Natural killer cell (primary cell): ENCODE data around the gene TEX264. TPM values are rescaled to one million over a fixed set of nuclear protein-coding genes. Genes with fewer than 3 reads are reported as not detected.
A peak's percentile ranks its signal among the peaks of the same experiment; 100 is the strongest.

Experiments used
- ATAC-seq, 3 donors: fragments of 150-1000 bp in 2 of 3; fragments of 200-7000 bp in 1 of 3; cut with Tn5 transposase; 1 replicate in 1 of 3; 2 replicates in 2 of 3; pipeline ENCODE4 v1.10.0; 2021; ENCODE audit warnings: mild to moderate bottlenecking in 2 of 3, moderate library complexity in 2 of 3
- DNase-seq, 2 donors: peaks; one replicate each; pipeline versions ENCODE4 v3.0.0 to v3.0.0-alpha.2; 2013 to 2021; ENCODE audit warnings: mixed read lengths in 1 of 2
- H3K27ac ChIP-seq: one replicate; pipeline ENCODE4 v1.5.1; 2013; ENCODE audit warnings: mild to moderate bottlenecking, low read length
- H3K27me3 ChIP-seq: one replicate; pipeline ENCODE4 v1.6.1; 2013; ENCODE audit warnings: low read length; ENCODE audit not compliant: control insufficient read depth, insufficient read depth
- H3K36me3 ChIP-seq: one replicate; pipeline ENCODE4 v1.6.1; 2013; ENCODE audit warnings: low read length; ENCODE audit not compliant: control insufficient read depth, insufficient read depth
- H3K4me1 ChIP-seq: one replicate; pipeline ENCODE4 v1.6.1; 2013; ENCODE audit warnings: low read length; ENCODE audit not compliant: control insufficient read depth, insufficient read depth
- H3K4me3 ChIP-seq: one replicate; pipeline ENCODE4 v1.5.1; 2013; ENCODE audit warnings: low read length
- H3K9me3 ChIP-seq: one replicate; pipeline ENCODE4 v1.6.1; 2013; ENCODE audit warnings: low read length; ENCODE audit not compliant: control insufficient read depth, insufficient read depth
- H3K27ac Mint-ChIP-seq, 2 donors: one replicate each; pipeline ENCODE4 v1.8.0; 2022; ENCODE audit warnings: mild to moderate bottlenecking in 2 of 2, mixed read lengths in 2 of 2, moderate library complexity in 1 of 2
- H3K27me3 Mint-ChIP-seq, 2 donors: one replicate each; pipeline ENCODE4 v1.8.0; 2022; ENCODE audit warnings: low read depth in 2 of 2, mixed read lengths in 2 of 2
- H3K36me3 Mint-ChIP-seq: one replicate; pipeline ENCODE4 v1.8.0; 2022; ENCODE audit warnings: mixed read lengths
- H3K4me1 Mint-ChIP-seq, 2 donors: one replicate each; pipeline ENCODE4 v1.8.0; 2022; ENCODE audit warnings: mixed read lengths in 2 of 2
- H3K4me3 Mint-ChIP-seq: one replicate; pipeline ENCODE4 v1.8.0; 2022; ENCODE audit warnings: mild to moderate bottlenecking, moderate library complexity, mixed read lengths
- H3K9me3 Mint-ChIP-seq, 2 donors: one replicate each; pipeline ENCODE4 v1.8.0; 2022; ENCODE audit warnings: mixed read lengths in 2 of 2
- WGBS: methylation state at CpG from one replicate; pipeline ENCODE4 v1.1.7; 2013; ENCODE audit warnings: missing lambda C conversion rate; ENCODE audit not compliant: insufficient coverage; 5-methylcytosine and 5-hydroxymethylcytosine counted together
- intact Hi-C: fragments of 100-400 bp; cut with micrococcal nuclease; formaldehyde crosslinking; loops from one replicate; pipeline ENCODE4 v1.14.2; 2022
- total RNA-seq, 4 donors: library from RNA; stranded (reverse); fragments of 120-200 nt in 1 of 4; gene quantifications; one replicate each; pipeline versions ENCODE4 v1.2.3 to v1.2.4, GENCODE V29; 2013 to 2022
- TF ChIP-seq, protein P1 (sequence below): fragments of 200-600 bp; IDR thresholded peaks from one replicate; pipeline ENCODE4 v1.8.0; 2022; ENCODE audit warnings: antibody characterized with exemption

Gene TEX264, protein sequence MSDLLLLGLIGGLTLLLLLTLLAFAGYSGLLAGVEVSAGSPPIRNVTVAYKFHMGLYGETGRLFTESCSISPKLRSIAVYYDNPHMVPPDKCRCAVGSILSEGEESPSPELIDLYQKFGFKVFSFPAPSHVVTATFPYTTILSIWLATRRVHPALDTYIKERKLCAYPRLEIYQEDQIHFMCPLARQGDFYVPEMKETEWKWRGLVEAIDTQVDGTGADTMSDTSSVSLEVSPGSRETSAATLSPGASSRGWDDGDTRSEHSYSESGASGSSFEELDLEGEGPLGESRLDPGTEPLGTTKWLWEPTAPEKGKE
- total RNA-seq = 10 to 100 TPM; 41.1 to 46.8 (median 45.4) TPM
- 45.8 TPM for total RNA-seq (2013)

DNA sequence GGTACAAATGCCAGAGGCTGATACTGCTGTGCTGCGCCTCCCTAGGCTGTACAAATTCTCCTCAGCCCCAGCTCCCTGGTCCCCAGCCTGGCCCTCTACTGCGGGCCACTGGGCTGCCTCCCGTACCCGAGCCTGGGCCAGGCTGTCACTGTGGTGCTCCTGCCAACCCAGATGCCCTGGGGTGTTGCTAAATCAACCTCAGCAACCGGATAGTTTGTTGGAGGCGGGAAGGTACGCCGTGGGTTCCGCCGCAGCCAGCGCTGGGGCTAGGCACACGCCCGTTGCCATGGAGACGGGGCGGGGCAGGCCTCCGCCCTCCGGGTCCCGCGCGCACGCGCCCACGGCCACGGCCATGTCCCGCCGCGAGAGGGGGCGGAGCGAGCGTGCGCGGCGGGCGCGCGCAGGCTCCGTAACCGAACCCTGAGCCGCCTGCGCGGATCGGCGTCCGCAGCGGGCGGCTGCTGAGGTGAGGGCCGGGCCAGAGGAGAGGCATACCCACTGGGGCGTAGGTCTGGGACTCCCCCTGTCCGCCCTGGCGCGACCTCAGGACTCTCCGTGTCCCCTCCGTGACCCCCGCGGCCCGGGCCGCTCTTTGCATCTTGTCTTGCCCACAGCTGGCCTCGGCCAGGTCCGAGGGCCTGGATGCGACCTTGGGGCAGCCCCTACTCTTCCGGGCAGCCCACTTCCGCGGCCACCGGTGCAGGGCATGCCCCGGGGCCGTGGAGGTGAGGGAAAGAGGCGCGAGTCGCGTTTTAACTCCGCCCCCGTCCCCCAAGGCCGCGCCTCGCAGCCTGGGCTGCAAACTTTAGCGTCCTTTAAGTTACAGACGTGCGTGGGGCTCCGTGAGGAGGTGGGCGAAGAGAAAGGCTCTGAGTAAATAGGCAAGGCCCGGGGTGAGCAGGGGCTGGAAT, at the start of gene TEX264:
TEX264 (plus strand) TSS at position 430 of the 911 bp plus-strand sequence. CDS start 3,053 bp downstream, outside the sequence.
- Histone ChIP-seq H3K9me3 (no peaks in the 10 kb centered on the region), H3K36me3 (peaks cover 6% of the 10 kb centered on the region), H3K4me1 (peaks cover 58% of the 10 kb centered on the region), H3K27me3 (no peaks in the 10 kb centered on the region), H3K4me3 (peak within 1 kb of the TSS; percentile 86), H3K27ac (peak within 1 kb of the TSS; percentile 85)
- under 1% methylated on average over 81 of the region's 81 CpGs for WGBS
- peak; percentile 69 to 89 (median 78) for ATAC-seq
- peak within 1 kb of the TSS; percentile 92 for H3K4me3 Mint-ChIP-seq
- peak within 1 kb of the TSS; percentile 87 to 98 for H3K27ac Mint-ChIP-seq
- H3K9me3 Mint-ChIP-seq = no peaks in the 10 kb centered on the region
- peaks cover 57 to 62% of the 10 kb centered on the region in 2 donors for H3K4me1 Mint-ChIP-seq
- no peaks in the 10 kb centered on the region for H3K27me3 Mint-ChIP-seq
- peaks cover 7% of the 10 kb centered on the region for H3K36me3 Mint-ChIP-seq
- intact Hi-C loops = loop anchor here (1.0 to 5.0 kb wide), 3 partner anchors 11 to 1054 kb away; partner anchors contain the start of gene MAPKAPK3
- DNase-seq = peak; percentile 86 to 100
- TF ChIP-seq, protein P1, sequence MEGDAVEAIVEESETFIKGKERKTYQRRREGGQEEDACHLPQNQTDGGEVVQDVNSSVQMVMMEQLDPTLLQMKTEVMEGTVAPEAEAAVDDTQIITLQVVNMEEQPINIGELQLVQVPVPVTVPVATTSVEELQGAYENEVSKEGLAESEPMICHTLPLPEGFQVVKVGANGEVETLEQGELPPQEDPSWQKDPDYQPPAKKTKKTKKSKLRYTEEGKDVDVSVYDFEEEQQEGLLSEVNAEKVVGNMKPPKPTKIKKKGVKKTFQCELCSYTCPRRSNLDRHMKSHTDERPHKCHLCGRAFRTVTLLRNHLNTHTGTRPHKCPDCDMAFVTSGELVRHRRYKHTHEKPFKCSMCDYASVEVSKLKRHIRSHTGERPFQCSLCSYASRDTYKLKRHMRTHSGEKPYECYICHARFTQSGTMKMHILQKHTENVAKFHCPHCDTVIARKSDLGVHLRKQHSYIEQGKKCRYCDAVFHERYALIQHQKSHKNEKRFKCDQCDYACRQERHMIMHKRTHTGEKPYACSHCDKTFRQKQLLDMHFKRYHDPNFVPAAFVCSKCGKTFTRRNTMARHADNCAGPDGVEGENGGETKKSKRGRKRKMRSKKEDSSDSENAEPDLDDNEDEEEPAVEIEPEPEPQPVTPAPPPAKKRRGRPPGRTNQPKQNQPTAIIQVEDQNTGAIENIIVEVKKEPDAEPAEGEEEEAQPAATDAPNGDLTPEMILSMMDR = no peak

DNA sequence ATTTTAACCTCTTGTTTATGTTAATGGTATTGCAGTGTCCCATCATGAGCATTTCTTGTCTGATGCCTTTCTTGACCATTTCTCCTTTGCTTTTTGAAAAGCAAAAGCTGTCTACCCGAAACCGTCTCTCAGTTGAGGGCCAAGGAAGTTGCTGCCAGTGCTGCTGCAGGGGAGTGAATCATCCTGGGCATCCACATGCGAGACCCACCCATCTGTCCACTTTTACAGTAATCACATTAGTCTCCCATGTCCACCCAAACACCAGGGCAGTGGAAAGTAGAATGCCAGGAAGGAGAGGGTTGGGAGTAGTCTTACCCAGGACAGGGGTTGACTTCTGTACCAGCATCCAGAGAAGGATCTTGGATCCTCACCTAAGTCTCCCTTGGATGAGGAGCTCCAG, 48.6 kb upstream of the TEX264 start:
- H3K9me3 Mint-ChIP-seq = no peaks in the 10 kb centered on the region
- Histone ChIP-seq H3K9me3 (no peaks in the 10 kb centered on the region), H3K36me3 (peaks cover 1% of the 10 kb centered on the region), H3K4me1 (no peaks in the 10 kb centered on the region), H3K27me3 (no peaks in the 10 kb centered on the region), H3K4me3 (no peak overlapping the region), H3K27ac (no peak overlapping the region)
- H3K27me3 Mint-ChIP-seq = no peaks in the 10 kb centered on the region
- no peak for ATAC-seq
- TF ChIP-seq, protein P1 = no peak
- intact Hi-C loops = no loop called here
- H3K4me1 Mint-ChIP-seq = peaks cover 28 to 33% of the 10 kb centered on the region in 2 donors
- 93% methylated on average over 3 of the region's 3 CpGs for WGBS
- DNase-seq = no peak
- no peaks in the 10 kb centered on the region for H3K36me3 Mint-ChIP-seq
- H3K4me3 Mint-ChIP-seq = no peak overlapping the region
- no peak overlapping the region for H3K27ac Mint-ChIP-seq

DNA sequence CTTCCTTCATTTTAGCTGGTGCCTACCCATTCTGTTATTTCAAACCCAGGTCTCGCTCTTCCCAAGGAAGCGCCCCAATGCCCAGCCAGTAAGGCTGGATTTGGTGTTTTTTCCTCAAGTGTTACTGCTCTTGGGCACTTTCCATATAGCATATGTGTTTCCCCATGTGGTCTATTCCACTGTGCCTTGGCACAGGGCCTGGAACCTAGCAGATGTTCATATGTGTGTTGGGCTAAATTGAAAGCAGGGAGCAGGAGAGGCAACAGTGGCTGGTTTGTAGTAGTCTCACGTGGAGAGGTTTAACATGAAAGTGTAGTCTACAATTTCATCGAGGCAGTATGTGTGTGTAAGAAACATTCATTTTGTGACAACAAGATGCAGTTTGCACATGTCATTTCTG, 48.2 kb upstream of the TEX264 start:
- H3K27ac Mint-ChIP-seq = no peak overlapping the region
- no peaks in the 10 kb centered on the region for H3K27me3 ChIP-seq
- WGBS = 65% methylated on average over 4 of the region's 4 CpGs
- intact Hi-C loops = no loop called here
- peaks cover 27 to 33% of the 10 kb centered on the region in 2 donors for H3K4me1 Mint-ChIP-seq
- H3K9me3 Mint-ChIP-seq = no peaks in the 10 kb centered on the region
- no peaks in the 10 kb centered on the region for H3K27me3 Mint-ChIP-seq
- H3K27ac ChIP-seq = no peak overlapping the region
- no peaks in the 10 kb centered on the region for H3K36me3 Mint-ChIP-seq
- no peak overlapping the region for H3K4me3 Mint-ChIP-seq
- no peak for DNase-seq
- H3K4me1 ChIP-seq = no peaks in the 10 kb centered on the region
- peaks cover 6% of the 10 kb centered on the region for H3K36me3 ChIP-seq
- no peak for ATAC-seq
- no peaks in the 10 kb centered on the region for H3K9me3 ChIP-seq
- H3K4me3 ChIP-seq = no peak overlapping the region
- TF ChIP-seq, protein P1 = no peak
